K562 (cell line): Measurements from ENCODE around the gene GPAT3.

ENCODE experiments used
- CC2D1A ChIP-seq: fragments of 450-650 bp; IDR thresholded peaks from 2 replicates; pipeline ENCODE4 v1.6.1; 2017; ENCODE audit warnings: mild to moderate bottlenecking
- E2F1 ChIP-seq: sonication (generic); formaldehyde crosslinking; IDR thresholded peaks from 2 replicates; pipeline ENCODE4 v1.8.1; 2023; ENCODE audit warnings: mild to moderate bottlenecking, missing genetic modification reagents, moderate library complexity
- HMG20A ChIP-seq: fragments of 450-650 bp; formaldehyde crosslinking; conservative IDR thresholded peaks from 2 replicates; pipeline ENCODE4 v1.4.0; 2020; ENCODE audit warnings: mild to moderate bottlenecking, mixed read lengths
- JUND ChIP-seq, 2 experiments: IDR thresholded peaks; 2 replicates in 1 of 2; 3 replicates in 1 of 2; pipeline ENCODE4 v1.6.1; 2011; ENCODE audit warnings: borderline replicate concordance in 2 of 2, low read depth in 2 of 2, low read length in 2 of 2, improper control_type of control experiment in 1 of 2, missing biosample characterization in 1 of 2, missing genetic modification characterization in 1 of 2, missing genetic modification reagents in 1 of 2
- SMC3 ChIP-seq: conservative IDR thresholded peaks from 2 replicates; pipeline ENCODE4 v1.6.1; 2011; ENCODE audit warnings: low read depth, low read length, improper control_type of control experiment; ENCODE audit not compliant: insufficient read depth
- ZBTB34 ChIP-seq: fragments of 250-450 bp; sonication (Bioruptor Pico); IDR thresholded peaks from 2 replicates; pipeline ENCODE4 v1.8.0; 2021; ENCODE audit warnings: mild to moderate bottlenecking, moderate library complexity

- TF ChIP-seq JUND (IDR thresholded peaks at IDR 0.05; ENCODE audit: borderline replicate concordance, low read depth, low read length) (peak; percentile 65; the same call in 1 of the 2 replicates), JUND (tag; IDR thresholded peaks at IDR 0.05; ENCODE audit: borderline replicate concordance, low read depth, low read length) (peak; percentile 82; the same call in 1 of the 3 replicates), ZBTB34 (no peak), CC2D1A (no peak), E2F1 (CRISPR knock-in tag) (no peak), HMG20A (CRISPR knock-in tag) (no peak), SMC3 (no peak)
Observed at GRCh38 chr4:83486457-83487129, 49.3 kb upstream of the GPAT3 start.
